Keratinocyte (primary cell): ENCODE data around the gene MEGF10. TPM values are rescaled to one million over a fixed set of nuclear protein-coding genes. Genes with fewer than 3 reads are reported as not detected.

Source experiments
- DNase-seq: peaks from one replicate; pipeline ENCODE4 v3.0.0-alpha.2; 2011; ENCODE audit warnings: low read depth, missing footprints, low spot score
- FAIRE-seq: peaks from 2 replicates; lab custom pipeline; 2011; peaks lifted over from hg19 to GRCh38; lab: Jason Lieb, UNC
- H2AFZ ChIP-seq: 2 replicates; pipeline ENCODE4 v1.6.0; 2012; ENCODE audit warnings: low read length, control low read depth, inconsistent platforms; ENCODE audit not compliant: control insufficient read depth
- H3K27ac ChIP-seq: 2 replicates; pipeline ENCODE4 v1.5.1; 2011; ENCODE audit warnings: low read length; ENCODE audit not compliant: control insufficient read depth, insufficient read depth
- H3K27me3 ChIP-seq: 3 replicates; pipeline ENCODE4 v1.6.0; 2011; ENCODE audit warnings: low read length; ENCODE audit not compliant: control insufficient read depth, insufficient read depth; ENCODE audit errors: extremely low read depth
- H3K36me3 ChIP-seq, 2 experiments: 2 replicates in 1 of 2; 3 replicates in 1 of 2; pipeline ENCODE4 v1.5.1; 2011; ENCODE audit warnings: low read length in 2 of 2, mild to moderate bottlenecking in 1 of 2; ENCODE audit not compliant: control insufficient read depth in 2 of 2, insufficient read depth in 2 of 2; ENCODE audit errors: extremely low read depth in 1 of 2
- H3K4me1 ChIP-seq: 3 replicates; pipeline ENCODE4 v1.5.1; 2011; ENCODE audit warnings: low read length; ENCODE audit not compliant: control insufficient read depth, insufficient read depth; ENCODE audit errors: extremely low read depth
- H3K4me2 ChIP-seq: 3 replicates; pipeline ENCODE4 v1.6.0; 2011; ENCODE audit warnings: low read depth, low read length; ENCODE audit not compliant: control insufficient read depth, insufficient read depth; ENCODE audit errors: extremely low read depth
- H3K4me3 ChIP-seq, 3 experiments: fragments of 200-600 bp in 1 of 3; sonication (generic) in 1 of 3; 2 replicates in 2 of 3; 3 replicates in 1 of 3; pipeline ENCODE4 v1.5.1; 2011 to 2016; ENCODE audit warnings: low read length in 3 of 3, mild to moderate bottlenecking in 3 of 3, control low read depth in 2 of 3, inconsistent platforms in 1 of 3, low read depth in 1 of 3, mixed read lengths in 1 of 3, mixed run types in 1 of 3, moderate library complexity in 1 of 3; ENCODE audit not compliant: control insufficient read depth in 2 of 3, insufficient read depth in 2 of 3; ENCODE audit errors: extremely low read depth in 1 of 3
- H3K79me2 ChIP-seq: 2 replicates; pipeline ENCODE4 v1.6.0; 2012; ENCODE audit warnings: low read length; ENCODE audit not compliant: control insufficient read depth, insufficient read depth
- H3K9ac ChIP-seq: 3 replicates; pipeline ENCODE4 v1.6.0; 2011; ENCODE audit warnings: low read length; ENCODE audit not compliant: control insufficient read depth, insufficient read depth; ENCODE audit errors: extremely low read depth
- H3K9me1 ChIP-seq: 3 replicates; pipeline ENCODE4 v1.6.0; 2011; ENCODE audit warnings: low read length; ENCODE audit not compliant: control insufficient read depth, insufficient read depth; ENCODE audit errors: extremely low read depth
- H3K9me3 ChIP-seq: 2 replicates; pipeline ENCODE4 v1.5.1; 2012; ENCODE audit warnings: low read depth, low read length; ENCODE audit not compliant: control insufficient read depth
- H4K20me1 ChIP-seq: 3 replicates; pipeline ENCODE4 v1.6.0; 2011; ENCODE audit warnings: low read length; ENCODE audit not compliant: control insufficient read depth, insufficient read depth; ENCODE audit errors: extremely low read depth
- EZH2 ChIP-seq: IDR thresholded peaks from one replicate; pipeline ENCODE4 v1.6.1; 2012; ENCODE audit warnings: inconsistent platforms, mild to moderate bottlenecking, low read length, moderate library complexity
- dilution Hi-C: fragments of 300-500 bp; cut with MboI; formaldehyde crosslinking; loops from one replicate; pipeline ENCODE4 v1.7.0; 2020; ENCODE audit warnings: low sequenced_read_pairs; ENCODE audit not compliant: extremely low pct_ligation_motif_present
- polyA plus RNA-seq, 5 experiments: library from polyadenylated mRNA; depleted of rRNA in 3 of 5; stranded (reverse) in 3 of 5; stranded (forward) in 1 of 5; unstranded in 1 of 5; fragments of >200 nt; gene quantifications; 1 replicate in 1 of 5; 2 replicates in 3 of 5; 3 replicates in 1 of 5; pipeline versions ENCODE4 v1.2.1 to v1.2.3, GENCODE V29; 2011 to 2012; ENCODE audit warnings: missing spikeins in 2 of 5, low read depth in 1 of 5, low replicate concordance in 1 of 5
- TF ChIP-seq, protein P1 (sequence below), 3 experiments: IDR thresholded peaks in 1 of 3; conservative IDR thresholded peaks in 1 of 3; optimal IDR thresholded peaks in 1 of 3; 2 replicates in 2 of 3; 3 replicates in 1 of 3; pipeline versions ENCODE3 to v1.5.1; 2011; ENCODE audit warnings: low read length in 3 of 3, mild to moderate bottlenecking in 3 of 3, moderate library complexity in 2 of 3, control low read depth in 1 of 3, inconsistent platforms in 1 of 3; ENCODE audit not compliant: insufficient read depth in 2 of 3; ENCODE audit errors: extremely low read depth in 1 of 3

The MEGF10 gene
- polyA plus RNA-seq, 1 donor (not counting 4 experiments of a cell fraction or from before 2014, with no cell fraction given), result not detected

GRCh38 chr5:127320032-127320965 is 29.7 kb downstream of the MEGF10 start:
- H3K27ac ChIP-seq, result no peak overlapping the region
- DNase-seq (no peak), FAIRE-seq (no peak)
- no peaks in the 10 kb centered on the region for H4K20me1 ChIP-seq
- H3K9me1 ChIP-seq, result no peaks in the 10 kb centered on the region
- H3K27me3 ChIP-seq, result no peaks in the 10 kb centered on the region
- H2AFZ ChIP-seq, result no peak overlapping the region
- dilution Hi-C loops, result no loop called here
- no peak overlapping the region for H3K4me2 ChIP-seq
- no peaks in the 10 kb centered on the region for H3K9me3 ChIP-seq
- no peaks in the 10 kb centered on the region for H3K36me3 ChIP-seq
- no peak overlapping the region for H3K4me3 ChIP-seq
- no peak for TF ChIP-seq EZH2
- TF ChIP-seq, protein P1, sequence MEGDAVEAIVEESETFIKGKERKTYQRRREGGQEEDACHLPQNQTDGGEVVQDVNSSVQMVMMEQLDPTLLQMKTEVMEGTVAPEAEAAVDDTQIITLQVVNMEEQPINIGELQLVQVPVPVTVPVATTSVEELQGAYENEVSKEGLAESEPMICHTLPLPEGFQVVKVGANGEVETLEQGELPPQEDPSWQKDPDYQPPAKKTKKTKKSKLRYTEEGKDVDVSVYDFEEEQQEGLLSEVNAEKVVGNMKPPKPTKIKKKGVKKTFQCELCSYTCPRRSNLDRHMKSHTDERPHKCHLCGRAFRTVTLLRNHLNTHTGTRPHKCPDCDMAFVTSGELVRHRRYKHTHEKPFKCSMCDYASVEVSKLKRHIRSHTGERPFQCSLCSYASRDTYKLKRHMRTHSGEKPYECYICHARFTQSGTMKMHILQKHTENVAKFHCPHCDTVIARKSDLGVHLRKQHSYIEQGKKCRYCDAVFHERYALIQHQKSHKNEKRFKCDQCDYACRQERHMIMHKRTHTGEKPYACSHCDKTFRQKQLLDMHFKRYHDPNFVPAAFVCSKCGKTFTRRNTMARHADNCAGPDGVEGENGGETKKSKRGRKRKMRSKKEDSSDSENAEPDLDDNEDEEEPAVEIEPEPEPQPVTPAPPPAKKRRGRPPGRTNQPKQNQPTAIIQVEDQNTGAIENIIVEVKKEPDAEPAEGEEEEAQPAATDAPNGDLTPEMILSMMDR (optimal IDR thresholded peaks at IDR 0.05 in 1 of 3, IDR thresholded peaks at IDR 0.05 in 1 of 3, conservative IDR thresholded peaks at IDR 0.05 in 1 of 3; ENCODE audit: extremely low read depth in 1 of 3, insufficient read depth in 2 of 3, low read length in 3 of 3), result no peak
- H3K9ac ChIP-seq, result no peak overlapping the region
- no peaks in the 10 kb centered on the region for H3K79me2 ChIP-seq
- H3K4me1 ChIP-seq, result no peaks in the 10 kb centered on the region

DNA sequence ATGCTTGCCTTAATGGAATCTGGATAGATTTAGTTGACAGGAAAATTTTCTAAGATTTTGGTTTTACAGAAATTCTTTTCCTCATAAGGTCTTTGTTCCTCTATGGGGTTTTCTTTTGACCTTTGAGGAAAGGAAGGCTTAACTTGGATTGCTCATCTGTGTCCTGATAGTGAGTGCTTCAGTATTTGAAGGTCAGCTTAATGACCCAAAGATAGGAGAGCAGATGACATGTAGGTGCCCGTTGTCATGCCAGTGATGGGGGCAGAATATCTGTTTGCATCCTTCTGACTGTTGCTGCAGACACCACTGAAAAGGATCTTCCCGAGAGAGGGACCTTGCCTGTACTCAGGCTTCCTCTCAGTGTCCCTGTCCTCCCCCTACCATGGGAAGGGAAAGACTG is 30.9 kb downstream of the MEGF10 start:
- H3K27ac ChIP-seq, result no peak overlapping the region
- DNase-seq (no peak), FAIRE-seq (no peak)
- H3K9me3 ChIP-seq, result no peaks in the 10 kb centered on the region
- no peaks in the 10 kb centered on the region for H3K79me2 ChIP-seq
- H4K20me1 ChIP-seq, result no peaks in the 10 kb centered on the region
- no peak overlapping the region for H3K4me2 ChIP-seq
- no peak overlapping the region for H2AFZ ChIP-seq
- no peak for TF ChIP-seq EZH2
- no peaks in the 10 kb centered on the region for H3K4me1 ChIP-seq
- H3K9me1 ChIP-seq, result no peaks in the 10 kb centered on the region
- H3K4me3 ChIP-seq, result no peak overlapping the region
- H3K9ac ChIP-seq, result no peak overlapping the region
- no peaks in the 10 kb centered on the region for H3K27me3 ChIP-seq
- dilution Hi-C loops, result no loop called here
- no peaks in the 10 kb centered on the region for H3K36me3 ChIP-seq
